GM23338 (cell line): Measurements from ENCODE around the gene SORBS1. TPM values are rescaled to one million over a fixed set of nuclear protein-coding genes. Genes with fewer than 3 reads are reported as not detected.

Experiments
- ATAC-seq: fragments of 200-7000 bp; cut with Tn5 transposase; 3 replicates; pipeline ENCODE4 v1.9.1; 2020
- DNase-seq: peaks from one replicate; pipeline ENCODE4 v3.0.0-alpha.2; 2015; ENCODE audit warnings: low spot score
- H2AFZ ChIP-seq: fragments of 200-600 bp; sonication (generic); 2 replicates; pipeline ENCODE4 v1.8.0; 2016; ENCODE audit warnings: antibody characterized with exemption, mild to moderate bottlenecking, moderate library complexity
- H3F3A ChIP-seq: fragments of 200-600 bp; sonication (generic); replicated peaks from 2 replicates; pipeline ENCODE4 v1.8.0; 2017; ENCODE audit warnings: antibody characterized with exemption, mixed run types, low read depth
- H3K27ac ChIP-seq: fragments of 200-600 bp; sonication (generic); 2 replicates; pipeline ENCODE4 v1.6.1; 2016; ENCODE audit warnings: low read depth
- H3K27me3 ChIP-seq: fragments of 200-600 bp; sonication (generic); 2 replicates; pipeline ENCODE4 v1.8.0; 2016; ENCODE audit warnings: mild to moderate bottlenecking, mixed run types, moderate library complexity; ENCODE audit not compliant: insufficient read depth
- H3K36me3 ChIP-seq: fragments of 200-600 bp; sonication (generic); 2 replicates; pipeline ENCODE4 v1.8.0; 2016; ENCODE audit warnings: mild to moderate bottlenecking; ENCODE audit not compliant: insufficient read depth
- H3K4me1 ChIP-seq: fragments of 200-600 bp; sonication (generic); 2 replicates; pipeline ENCODE4 v1.8.0; 2016; ENCODE audit warnings: mild to moderate bottlenecking, moderate library complexity; ENCODE audit not compliant: insufficient read depth
- H3K4me2 ChIP-seq: fragments of 200-600 bp; sonication (generic); 2 replicates; pipeline ENCODE4 v1.7.1; 2017; ENCODE audit warnings: mixed run types
- H3K4me3 ChIP-seq: fragments of 200-600 bp; sonication (generic); 2 replicates; pipeline ENCODE4 v1.6.1; 2016; ENCODE audit warnings: mixed run types
- H3K79me2 ChIP-seq: fragments of 200-600 bp; sonication (generic); replicated peaks from 2 replicates; pipeline ENCODE4 v1.8.0; 2017; ENCODE audit warnings: mild to moderate bottlenecking; ENCODE audit not compliant: insufficient read depth
- H3K9me2 ChIP-seq: fragments of 200-600 bp; sonication (generic); 2 replicates; pipeline ENCODE4 v1.8.0; 2017; ENCODE audit not compliant: insufficient read depth
- H4K20me1 ChIP-seq: fragments of 200-600 bp; sonication (generic); replicated peaks from 2 replicates; pipeline ENCODE4 v1.8.0; 2017; ENCODE audit warnings: mild to moderate bottlenecking; ENCODE audit not compliant: insufficient read depth
- H3K27ac Mint-ChIP-seq: 2 replicates; pipeline ENCODE4 v1.8.0; 2020; ENCODE audit warnings: inconsistent platforms, mild to moderate bottlenecking, moderate library complexity, mixed read lengths
- H3K27me3 Mint-ChIP-seq: 3 replicates; pipeline ENCODE4 v1.8.0; 2022; ENCODE audit warnings: low read depth, mild to moderate bottlenecking, moderate library complexity, mixed read lengths, inconsistent platforms; ENCODE audit not compliant: insufficient read depth, poor library complexity
- H3K36me3 Mint-ChIP-seq: 3 replicates; pipeline ENCODE4 v1.8.0; 2021; ENCODE audit warnings: low read depth, mild to moderate bottlenecking, inconsistent platforms, moderate library complexity, mixed read lengths
- H3K4me1 Mint-ChIP-seq: 3 replicates; pipeline ENCODE4 v1.8.0; 2020; ENCODE audit warnings: mild to moderate bottlenecking, inconsistent platforms, mixed read lengths
- H3K4me3 Mint-ChIP-seq: 3 replicates; pipeline ENCODE4 v1.8.0; 2021; ENCODE audit warnings: moderate library complexity, mild to moderate bottlenecking, inconsistent platforms, mixed read lengths
- H3K9me3 Mint-ChIP-seq: 3 replicates; pipeline ENCODE4 v1.8.0; 2020; ENCODE audit warnings: moderate library complexity, mild to moderate bottlenecking, inconsistent platforms, mixed read lengths
- CREB1 ChIP-seq: fragments of 250-450 bp; sonication (Bioruptor Pico); IDR thresholded peaks from 2 replicates; pipeline ENCODE4 v1.5.0; 2020; ENCODE audit warnings: low read depth, mild to moderate bottlenecking, moderate library complexity
- EZH2 ChIP-seq: fragments of 200-600 bp; sonication (generic); IDR thresholded peaks from one replicate; pipeline ENCODE4 v1.8.0; 2017; ENCODE audit warnings: antibody characterized with exemption, mild to moderate bottlenecking, low read depth; ENCODE audit not compliant: unreplicated experiment
- JUNB ChIP-seq: IDR thresholded peaks from one replicate; pipeline ENCODE4 v1.6.1; 2016; ENCODE audit warnings: antibody characterized with exemption; ENCODE audit not compliant: unreplicated experiment
- POLR2AphosphoS5 ChIP-seq: IDR thresholded peaks from 2 replicates; pipeline ENCODE4 v1.6.1; 2016; ENCODE audit warnings: antibody characterized with exemption, low read depth
- REST ChIP-seq: IDR thresholded peaks from one replicate; pipeline ENCODE4 v1.6.1; 2018; ENCODE audit warnings: antibody characterized with exemption; ENCODE audit not compliant: unreplicated experiment
- STAT1 ChIP-seq: IDR thresholded peaks from one replicate; pipeline ENCODE4 v1.6.1; 2016; ENCODE audit warnings: antibody characterized with exemption; ENCODE audit not compliant: unreplicated experiment
- ZNF114 ChIP-seq: fragments of 250-450 bp; sonication (Bioruptor Pico); IDR thresholded peaks from 2 replicates; pipeline ENCODE4 v1.5.0; 2020; ENCODE audit warnings: mild to moderate bottlenecking, moderate library complexity
- polyA plus RNA-seq: library from polyadenylated mRNA; unstranded; fragments of >200 nt; fragmentation: Nextera tagmentation; extraction: Ambion mirVana; gene quantifications from 2 replicates; pipeline ENCODE4 v1.2.1, GENCODE V29; 2016
- total RNA-seq: library from RNA; depleted of rRNA; stranded (reverse); fragments of >200 nt; shearing (Covaris generic); gene quantifications from 2 replicates; pipeline ENCODE4 v1.2.3, GENCODE V29; 2014
- TF ChIP-seq, protein P1 (sequence below), 2 experiments: fragments of 200-600 bp in 1 of 2; sonication (generic) in 1 of 2; conservative IDR thresholded peaks; 2 replicates each; pipeline versions ENCODE4 v1.5.1 to v1.6.1; 2016 to 2017; ENCODE audit warnings: antibody characterized with exemption in 2 of 2, low read depth in 2 of 2, mild to moderate bottlenecking in 2 of 2, moderate library complexity in 1 of 2

Gene SORBS1
- total and polyA plus RNA-seq, 2 experiments from 2014 or later = 47.7 to 51.5 TPM

GRCh38 chr10:95561864-95562177 is 650 bp upstream of the SORBS1 start:
- Histone ChIP-seq H3K4me3 (peak overlapping the region; percentile 99), H3K27me3 (peaks cover 4% of the 10 kb centered on the region; the same call in 1 of the 2 replicates), H3K27ac (no peak overlapping the region; the same call in none of the 2 replicates), H3F3A (peaks cover 7% of the 10 kb centered on the region; the same call in 1 of the 2 replicates), H3K9me2 (no peaks in the 10 kb centered on the region), H3K4me1 (peaks cover 34% of the 10 kb centered on the region), H3K4me2 (peak overlapping the region; percentile 73), H3K79me2 (peaks cover 24% of the 10 kb centered on the region), H4K20me1 (peaks cover 10% of the 10 kb centered on the region; the same call in 1 of the 2 replicates), H2AFZ (0 out of 2 replicates have a peak overlapping the region, but pooled peaks have one; percentile 87), H3K36me3 (no peaks in the 10 kb centered on the region)
- H3K27me3 Mint-ChIP-seq = peaks cover 11% of the 10 kb centered on the region
- H3K36me3 Mint-ChIP-seq = no peaks in the 10 kb centered on the region
- H3K27ac Mint-ChIP-seq = no peak overlapping the region
- no peak for ATAC-seq
- H3K9me3 Mint-ChIP-seq = no peaks in the 10 kb centered on the region
- peaks cover 40% of the 10 kb centered on the region for H3K4me1 Mint-ChIP-seq
- no peak for DNase-seq
- peak overlapping the region; percentile 74 for H3K4me3 Mint-ChIP-seq
- no peak for TF ChIP-seq STAT1
- TF ChIP-seq, protein P1, sequence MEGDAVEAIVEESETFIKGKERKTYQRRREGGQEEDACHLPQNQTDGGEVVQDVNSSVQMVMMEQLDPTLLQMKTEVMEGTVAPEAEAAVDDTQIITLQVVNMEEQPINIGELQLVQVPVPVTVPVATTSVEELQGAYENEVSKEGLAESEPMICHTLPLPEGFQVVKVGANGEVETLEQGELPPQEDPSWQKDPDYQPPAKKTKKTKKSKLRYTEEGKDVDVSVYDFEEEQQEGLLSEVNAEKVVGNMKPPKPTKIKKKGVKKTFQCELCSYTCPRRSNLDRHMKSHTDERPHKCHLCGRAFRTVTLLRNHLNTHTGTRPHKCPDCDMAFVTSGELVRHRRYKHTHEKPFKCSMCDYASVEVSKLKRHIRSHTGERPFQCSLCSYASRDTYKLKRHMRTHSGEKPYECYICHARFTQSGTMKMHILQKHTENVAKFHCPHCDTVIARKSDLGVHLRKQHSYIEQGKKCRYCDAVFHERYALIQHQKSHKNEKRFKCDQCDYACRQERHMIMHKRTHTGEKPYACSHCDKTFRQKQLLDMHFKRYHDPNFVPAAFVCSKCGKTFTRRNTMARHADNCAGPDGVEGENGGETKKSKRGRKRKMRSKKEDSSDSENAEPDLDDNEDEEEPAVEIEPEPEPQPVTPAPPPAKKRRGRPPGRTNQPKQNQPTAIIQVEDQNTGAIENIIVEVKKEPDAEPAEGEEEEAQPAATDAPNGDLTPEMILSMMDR (conservative IDR thresholded peaks at IDR 0.05; ENCODE audit: low read depth in 2 of 2) = no peak
- TF ChIP-seq POLR2AphosphoS5 = no peak
- no peak for TF ChIP-seq CREB1
- TF ChIP-seq ZNF114 (CRISPR knock-in tag) = no peak
- no peak for TF ChIP-seq REST

DNA sequence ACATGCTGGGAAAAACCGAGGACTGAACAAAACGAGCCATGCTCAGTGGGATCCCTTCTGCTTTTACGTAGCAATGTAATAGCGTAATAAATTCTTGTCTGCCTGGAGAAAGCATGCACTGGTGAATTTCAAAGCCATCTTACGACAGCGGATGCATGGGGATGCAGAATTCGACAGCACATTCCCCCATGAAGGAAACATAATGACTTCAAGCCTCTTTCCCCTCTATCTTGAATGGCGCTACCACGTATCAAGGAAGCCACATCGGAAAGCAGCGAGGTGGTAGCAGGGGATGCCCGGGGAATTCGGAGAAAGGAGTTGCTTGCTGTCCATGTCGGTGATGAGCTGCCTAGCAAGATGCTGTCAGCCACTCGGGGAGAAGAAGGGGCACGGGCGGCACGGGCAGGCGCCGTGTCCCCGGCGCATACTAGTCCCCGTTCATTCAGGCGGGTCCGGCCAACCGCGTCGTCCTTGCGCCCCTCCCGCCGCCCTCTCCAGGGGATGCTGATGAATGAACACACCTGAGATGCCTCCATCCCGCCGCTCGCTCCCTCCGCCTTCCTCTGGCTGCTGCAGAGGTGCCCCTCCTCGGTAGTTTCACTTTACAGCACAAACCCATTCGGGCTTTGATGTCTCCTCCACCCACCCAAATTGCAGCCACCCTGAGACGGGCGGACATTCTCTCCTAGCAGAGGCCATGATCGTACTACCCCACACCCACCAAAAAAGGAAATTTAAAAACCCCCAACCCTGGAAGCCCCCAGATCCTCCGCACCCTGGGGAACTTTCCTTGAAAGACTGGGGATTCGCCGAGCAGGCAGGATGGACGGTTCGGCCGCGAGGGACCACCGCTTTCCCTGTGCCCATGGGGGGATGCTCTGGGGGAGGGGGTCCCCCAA is 644 bp downstream of the SORBS1 start:
- H3K27ac Mint-ChIP-seq = peak overlapping the region; percentile 84
- TF ChIP-seq EZH2 (no peak), JUNB (no peak)
- Histone ChIP-seq H3K4me3 (peak overlapping the region; percentile 99), H3K36me3 (no peaks in the 10 kb centered on the region), H3K4me1 (peaks cover 47% of the 10 kb centered on the region), H2AFZ (peak overlapping the region; percentile 84), H4K20me1 (peaks cover 15% of the 10 kb centered on the region; the same call in 1 of the 2 replicates), H3K4me2 (peak overlapping the region; percentile 92), H3K27ac (peak overlapping the region; percentile 74; the same call in 1 of the 2 replicates), H3K27me3 (peaks cover 4% of the 10 kb centered on the region; the same call in 1 of the 2 replicates), H3K9me2 (no peaks in the 10 kb centered on the region), H3F3A (peaks cover 12% of the 10 kb centered on the region; the same call in 1 of the 2 replicates), H3K79me2 (peaks cover 37% of the 10 kb centered on the region)
- peaks cover 48% of the 10 kb centered on the region for H3K4me1 Mint-ChIP-seq
- H3K36me3 Mint-ChIP-seq = no peaks in the 10 kb centered on the region
- ATAC-seq = peak; percentile 35
- H3K27me3 Mint-ChIP-seq = peaks cover 11% of the 10 kb centered on the region
- no peaks in the 10 kb centered on the region for H3K9me3 Mint-ChIP-seq
- DNase-seq = peak; percentile 74
- peak overlapping the region; percentile 97 for H3K4me3 Mint-ChIP-seq
